Right renal cortex interstitium (tissue), 3 donors: Measurements from ENCODE around the gene CREBRF. TPM values are rescaled to one million over a fixed set of nuclear protein-coding genes. Genes with fewer than 3 reads are reported as not detected.
"Not testable (repeated sequence)": the region's sequence is repeated elsewhere in the genome, so short reads cannot be mapped to it uniquely, and the experiment has no call there.

Source experiments
- DNase-seq, 3 donors: peaks; one replicate each; pipeline ENCODE4 v3.0.0-alpha.2; 2013; ENCODE audit warnings: low read depth in 3 of 3, low spot score in 2 of 3
- polyA plus RNA-seq, 3 donors: library from polyadenylated mRNA; unstranded; fragments of 120-200 nt; gene quantifications; one replicate each; pipeline ENCODE4 v1.2.1, GENCODE V29; 2013; ENCODE audit not compliant: insufficient read length in 3 of 3

The CREBRF gene
- polyA plus RNA-seq, 3 donors, result 21.5 to 25.2 (median 24.6) TPM

DNA sequence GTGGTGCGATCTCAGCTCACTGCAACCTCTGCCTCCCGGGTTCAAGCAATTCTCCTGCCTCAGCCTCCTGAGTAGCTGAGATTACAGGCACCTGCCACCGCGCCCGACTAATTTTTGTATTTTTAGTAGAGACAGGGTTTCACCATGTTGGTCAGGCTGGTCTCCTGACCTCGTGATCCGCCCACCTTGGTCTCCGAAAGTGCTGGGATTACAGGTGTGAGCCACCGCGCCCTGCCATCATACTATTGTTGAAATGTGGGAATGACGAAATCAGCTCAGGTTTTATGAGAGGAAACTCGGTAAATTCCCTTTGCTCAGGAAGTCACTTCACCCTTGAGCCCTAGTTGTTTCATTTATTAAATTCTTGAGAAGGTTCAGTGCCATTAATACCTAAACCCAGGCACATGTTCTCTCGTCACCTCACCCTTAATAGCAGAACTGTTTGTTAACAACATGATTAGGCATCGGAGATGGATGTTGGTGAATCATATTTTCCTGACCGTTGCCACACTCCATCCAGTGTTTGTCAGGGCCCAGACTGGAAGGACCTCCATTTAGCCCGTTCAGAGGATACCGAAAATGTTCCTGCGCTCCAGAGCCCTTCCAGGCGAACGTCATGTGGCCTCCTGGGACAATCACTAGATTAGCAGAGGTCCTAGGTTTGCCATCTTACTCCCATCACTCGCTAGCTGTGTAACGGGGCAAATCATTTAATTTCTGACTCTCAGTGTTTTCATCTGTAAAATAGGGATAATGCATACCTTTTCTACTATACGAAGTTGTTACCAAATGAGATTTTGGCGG is 20.0 kb upstream of the CREBRF start:
- no peak for DNase-seq

DNA sequence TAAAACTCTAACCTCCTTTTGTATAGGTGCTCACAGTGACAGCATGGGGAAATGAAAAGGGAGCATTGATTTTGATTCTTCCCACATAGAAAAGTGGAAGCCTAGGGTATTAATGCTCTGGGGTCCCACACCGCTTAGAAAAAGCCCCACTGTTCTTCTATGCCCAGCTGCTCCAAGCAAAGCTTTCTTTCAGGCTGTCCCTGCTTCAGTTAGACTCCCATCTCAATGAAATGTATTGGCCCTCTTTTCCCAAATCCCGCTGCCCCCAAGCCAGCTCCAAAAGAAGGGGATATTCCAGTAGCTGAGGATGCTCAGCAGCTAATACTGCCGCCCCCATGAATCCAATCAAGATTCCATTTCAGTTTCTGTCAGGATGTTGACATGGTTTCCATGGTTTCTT is 17.0 kb upstream of the CREBRF start:
- DNase-seq, result no peak

DNA sequence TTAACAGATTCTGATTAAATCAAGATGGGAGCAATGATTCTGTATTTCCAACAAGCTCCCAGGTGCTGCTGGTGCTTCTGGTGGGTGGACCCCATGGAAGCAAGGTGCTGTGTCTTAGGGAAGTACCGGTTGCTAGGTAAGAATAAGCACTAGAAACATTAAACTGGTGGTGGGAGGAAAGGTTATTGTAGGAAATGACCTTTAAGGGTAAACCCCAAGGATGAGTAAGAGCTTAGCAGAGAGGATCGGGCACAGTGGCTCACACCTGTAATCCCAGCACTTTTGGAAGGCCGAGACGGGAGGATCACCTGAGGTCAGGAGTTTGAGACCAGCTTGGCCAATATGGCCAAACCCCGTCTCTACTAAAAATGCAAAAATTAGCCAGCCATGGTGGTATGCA is 16.2 kb upstream of the CREBRF start:
- DNase-seq, result no peak

DNA sequence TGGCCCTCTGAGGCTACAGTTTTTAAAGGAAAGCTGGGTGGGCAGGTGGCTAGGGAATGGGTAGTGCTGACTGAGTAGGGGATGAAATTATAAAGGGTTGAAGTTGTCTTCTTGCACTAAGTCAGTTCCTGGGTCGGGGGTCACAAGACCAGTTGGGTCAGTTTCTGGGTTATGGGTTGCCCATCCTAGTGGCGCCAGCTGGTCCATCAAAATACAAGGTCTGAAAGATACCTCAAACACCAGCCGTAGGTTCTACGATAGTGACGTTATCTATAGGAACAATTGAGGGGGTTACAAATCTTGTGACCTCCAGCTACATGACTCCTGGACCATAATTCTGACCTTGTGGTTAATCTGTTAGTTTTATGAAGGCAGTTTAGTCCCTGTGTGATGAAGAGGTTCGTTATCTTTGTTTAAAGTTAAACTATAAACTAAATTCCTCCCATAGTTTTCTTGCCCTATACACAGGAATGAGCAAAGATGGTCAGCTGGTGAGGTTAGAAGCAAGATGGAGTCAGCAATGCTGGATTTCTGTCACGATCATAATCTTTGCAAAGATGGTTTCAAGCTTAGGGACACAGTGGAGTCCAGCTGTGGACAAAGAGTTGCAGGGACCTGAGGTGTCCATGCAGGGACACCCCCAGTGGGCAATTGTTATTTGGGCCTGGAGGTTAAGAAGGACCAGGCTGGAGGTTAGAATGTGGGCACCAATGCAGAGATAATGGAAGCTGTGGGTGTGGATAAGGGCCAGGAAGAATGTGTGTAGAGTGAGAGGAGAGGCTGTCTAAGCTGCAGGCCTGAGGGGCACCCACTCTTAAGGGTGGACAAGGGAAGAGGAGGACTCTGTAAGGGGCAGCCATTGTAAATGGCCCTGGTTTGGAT is 14.0 kb upstream of the CREBRF start:
- no peak for DNase-seq

DNA sequence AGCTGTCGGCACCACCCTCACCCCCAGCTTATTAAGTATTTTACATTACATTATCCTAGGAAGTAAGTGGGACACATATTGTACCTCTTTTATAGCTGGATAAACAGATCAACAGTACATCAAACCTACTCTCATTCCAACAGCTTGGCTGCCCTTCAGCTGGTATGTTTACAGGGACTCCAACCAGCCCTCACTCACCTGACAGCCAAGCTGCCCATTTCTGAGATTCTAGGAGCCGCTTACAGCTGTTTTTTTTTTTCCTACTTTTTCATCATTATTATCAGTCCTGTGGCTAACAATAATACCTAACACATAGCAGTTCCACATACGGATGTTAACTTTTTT is 13.4 kb upstream of the CREBRF start:
- DNase-seq, result no peak

DNA sequence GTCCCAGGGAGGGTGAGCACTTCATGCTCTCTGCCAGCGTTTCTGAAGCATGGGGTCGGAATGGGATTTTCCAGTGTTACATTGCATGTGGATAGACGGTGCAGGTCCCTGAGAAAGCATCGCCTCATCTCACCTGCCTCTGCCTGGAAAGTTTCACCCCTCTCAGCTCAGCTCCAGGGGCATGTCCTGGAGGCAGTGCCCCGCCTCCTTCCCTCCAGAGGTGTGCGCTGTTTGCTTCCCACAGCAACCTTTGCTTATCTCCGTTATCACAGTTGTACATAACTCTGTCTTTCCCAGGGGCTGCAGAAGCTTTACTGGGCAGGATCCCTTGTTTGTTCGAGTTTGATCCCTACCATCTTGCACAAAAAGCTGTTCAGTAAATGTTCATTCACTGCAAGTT is 10.7 kb upstream of the CREBRF start:
- DNase-seq, result no peak

DNA sequence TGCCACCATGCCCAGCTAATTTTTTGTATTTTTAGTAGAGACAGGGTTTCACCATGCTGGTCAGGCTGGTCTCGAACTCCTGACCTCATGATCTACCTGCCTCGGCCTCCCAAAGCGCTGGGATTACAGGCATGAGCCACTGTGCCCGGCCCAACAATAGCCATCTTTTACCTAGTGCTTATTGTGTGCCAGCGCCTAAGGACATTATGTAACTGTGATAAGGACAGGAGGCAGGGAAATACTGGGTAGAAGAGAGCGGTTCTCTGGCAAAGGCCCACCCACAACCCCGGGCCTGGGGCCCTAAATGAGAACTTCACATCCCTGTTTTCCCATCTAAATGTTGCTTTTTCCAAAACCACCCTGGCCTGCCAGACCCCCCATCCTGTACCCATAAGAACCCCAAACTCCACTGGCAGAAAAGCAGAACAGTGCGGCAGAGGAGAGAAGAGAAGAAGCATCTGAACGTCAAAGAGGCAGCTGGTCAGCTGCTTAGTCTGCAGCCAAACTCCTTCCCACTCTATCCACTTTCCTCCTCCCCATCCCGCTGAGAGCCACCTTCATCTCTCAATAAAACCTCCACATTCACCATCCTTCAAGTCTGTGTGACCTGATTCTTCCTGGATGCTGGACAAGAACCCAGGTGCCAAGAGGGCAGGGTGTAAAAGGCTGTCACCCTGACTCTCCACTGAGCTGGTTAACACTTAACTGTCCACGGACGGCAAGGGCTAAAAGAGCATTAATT is 8.9 kb upstream of the CREBRF start:
- DNase-seq, result not testable (repeated sequence)

DNA sequence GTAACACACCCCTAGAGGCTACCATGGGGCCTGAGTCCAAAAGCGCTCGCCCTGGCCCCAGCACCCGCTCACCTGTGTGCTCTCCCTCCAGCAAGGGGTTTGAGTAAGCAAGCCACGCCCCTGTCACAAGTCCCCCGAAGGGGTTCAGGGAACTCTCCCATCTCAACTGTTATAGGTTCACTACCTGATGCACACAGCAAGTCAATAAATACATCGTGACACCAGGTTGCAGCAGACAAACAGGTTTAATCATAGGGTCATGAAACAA is 8.4 kb upstream of the CREBRF start:
- DNase-seq, result no peak

DNA sequence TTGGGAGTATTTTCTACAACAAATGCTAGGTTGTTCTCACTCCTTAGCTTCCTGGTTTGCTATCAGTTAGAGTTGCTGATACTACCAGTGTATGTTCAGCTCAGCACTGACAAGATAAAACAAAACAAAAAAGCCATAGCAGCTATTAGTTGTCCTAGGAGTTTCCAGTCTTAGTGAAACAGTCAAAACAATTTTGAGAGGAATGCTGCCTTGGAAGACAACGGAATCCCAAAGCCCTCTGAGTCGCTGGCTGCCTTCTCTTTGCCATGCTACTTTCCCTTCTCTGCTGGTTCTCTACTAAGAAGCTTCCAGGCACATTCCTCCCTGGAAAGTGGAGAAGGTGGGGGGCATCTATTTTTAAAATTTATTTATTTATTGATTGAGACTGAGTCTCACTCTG is 5.4 kb upstream of the CREBRF start:
- DNase-seq, result no peak

DNA sequence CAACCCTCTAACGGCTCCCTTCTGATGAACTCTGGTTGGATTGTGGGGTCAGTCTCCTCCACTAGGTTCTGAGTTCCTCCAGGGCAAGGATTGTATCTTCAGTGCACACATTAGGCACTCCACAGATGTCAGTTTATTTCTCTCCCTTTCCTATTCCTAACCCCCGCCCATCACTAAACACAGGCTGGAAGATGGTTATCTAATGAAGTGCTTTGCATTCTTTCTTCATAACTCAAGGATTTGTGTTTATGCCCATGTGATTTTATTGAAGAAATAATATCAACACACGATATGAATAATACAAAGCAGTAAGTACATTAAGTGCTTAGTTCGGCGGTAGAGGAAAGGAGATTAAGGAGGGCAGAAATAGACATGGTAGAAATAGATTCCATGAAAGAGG is 4.4 kb upstream of the CREBRF start:
- DNase-seq, result no peak

DNA sequence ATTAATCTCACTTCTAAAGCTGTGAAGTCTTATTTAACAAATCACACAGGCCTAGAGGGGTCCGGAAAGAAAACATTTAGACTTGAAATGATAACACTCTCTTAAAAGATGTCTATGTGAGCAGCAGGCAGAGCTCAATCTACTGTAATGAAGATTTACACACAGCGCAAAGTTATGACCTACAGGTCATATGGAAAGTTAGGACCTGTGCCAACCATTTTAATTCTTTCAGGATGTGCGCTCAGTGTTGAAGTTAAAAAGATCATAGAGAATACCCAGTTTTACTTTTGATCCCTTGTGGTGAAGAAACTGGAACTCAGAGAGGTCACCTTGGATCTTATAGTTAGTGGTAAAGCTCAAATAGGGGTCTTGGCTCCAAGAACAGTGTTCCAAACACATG is 3.1 kb upstream of the CREBRF start:
- DNase-seq, result no peak

DNA sequence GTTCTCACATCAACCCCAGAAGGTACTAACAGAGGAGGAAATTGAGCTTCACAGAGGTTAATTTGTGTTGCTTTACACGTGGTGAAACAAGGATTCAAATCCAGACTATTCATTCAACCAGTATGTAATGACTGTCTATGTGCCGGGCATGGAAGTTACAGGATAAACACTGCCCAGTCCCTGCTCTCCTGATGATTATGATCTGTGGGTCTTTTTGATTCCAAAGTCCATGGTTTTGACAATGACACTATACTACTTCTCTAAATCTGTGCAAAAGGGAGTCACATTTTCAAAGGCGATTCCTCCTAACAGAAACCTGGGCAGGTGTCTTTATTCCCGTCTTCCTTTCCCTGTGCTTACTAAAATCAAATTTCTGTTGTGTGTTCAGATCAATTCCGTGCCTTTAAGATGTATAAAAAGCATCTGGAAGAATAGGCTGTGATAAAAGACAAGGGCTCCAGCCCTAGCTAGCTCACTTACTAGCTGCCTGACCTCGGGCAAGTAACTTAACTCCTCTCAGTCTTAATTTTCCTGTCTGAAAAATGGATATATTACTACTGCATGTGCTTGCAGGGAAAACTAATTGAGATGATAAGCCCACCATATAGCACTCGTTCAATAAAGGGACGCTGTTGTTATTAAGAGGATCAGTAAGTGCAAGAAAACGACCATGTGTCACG is 970 bp upstream of the CREBRF start:
- DNase-seq, result no peak

DNA sequence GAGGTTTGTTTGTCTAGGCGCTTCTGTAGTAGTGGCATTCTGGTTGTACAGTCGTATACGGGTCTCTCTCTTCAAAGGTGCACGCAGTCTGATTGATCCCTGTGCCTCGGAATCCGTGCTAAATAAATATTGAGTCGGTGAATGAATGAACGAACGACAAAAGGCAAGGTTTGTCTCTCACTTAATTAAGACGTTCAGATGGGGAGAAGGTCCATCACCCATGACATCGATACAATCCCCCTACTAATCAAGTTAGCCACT is 500 bp upstream of the CREBRF start:
- DNase-seq, result no peak

DNA sequence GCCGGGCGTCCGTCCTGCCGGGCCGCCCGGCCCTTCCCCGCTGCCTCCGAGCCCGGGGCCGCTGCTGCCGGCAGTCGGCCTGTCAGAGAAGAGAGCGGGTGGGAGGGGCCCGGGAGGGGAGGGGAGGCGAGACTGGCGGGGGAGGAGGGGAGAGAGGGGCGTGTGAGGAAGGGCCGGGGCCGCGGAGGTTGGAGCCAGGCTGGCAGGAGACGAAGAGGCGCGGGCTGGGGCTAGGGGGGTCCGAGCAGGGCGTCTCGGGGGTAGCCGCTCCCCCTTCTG is 570 bp downstream of the CREBRF start:
- DNase-seq, result peak in 1 of 3 donors; percentile 36

DNA sequence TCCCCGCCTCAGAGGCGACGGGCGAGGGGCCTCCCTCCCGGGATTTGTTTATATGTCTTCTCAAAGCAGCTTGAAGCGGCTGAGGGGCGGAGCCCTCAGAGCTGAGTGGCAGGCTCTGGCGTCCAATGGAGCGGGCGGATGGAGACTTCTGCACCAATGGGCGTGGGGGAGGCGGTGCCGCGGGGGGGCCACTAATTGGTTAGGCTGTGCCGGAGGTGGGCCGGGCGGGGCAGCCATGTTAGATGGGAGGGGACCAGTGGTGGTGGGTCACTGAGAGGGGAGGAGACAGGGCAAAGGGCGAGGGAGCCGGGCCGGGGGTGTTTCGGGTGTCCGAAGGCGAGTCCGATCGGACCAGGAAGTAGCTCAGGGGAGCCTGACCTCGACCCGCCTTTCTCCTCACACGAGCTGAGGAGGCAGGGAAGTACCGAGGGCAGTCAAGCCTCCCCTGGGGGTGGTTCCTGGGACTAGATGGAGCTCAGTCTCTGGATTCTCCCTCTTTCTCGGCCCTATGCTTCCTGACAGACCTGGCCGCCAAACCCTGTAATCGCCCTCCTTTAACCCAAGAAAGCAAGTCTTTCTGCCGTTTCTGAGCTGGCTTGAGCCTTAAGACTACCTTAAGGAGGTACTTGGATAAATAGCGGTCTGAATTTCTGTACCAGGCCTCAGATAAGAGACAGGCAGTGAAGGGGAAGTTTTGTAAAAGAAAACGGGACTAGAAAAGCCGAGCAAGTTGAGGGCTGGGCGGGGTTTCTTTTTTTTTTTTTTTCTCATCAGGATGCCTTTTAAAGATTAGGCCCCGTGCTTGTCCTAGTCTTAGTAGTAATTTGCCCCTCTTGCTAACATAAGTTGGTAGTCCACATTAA is 1.1 kb downstream of the CREBRF start:
- peak; percentile 90 to 96 (median 95) for DNase-seq

DNA sequence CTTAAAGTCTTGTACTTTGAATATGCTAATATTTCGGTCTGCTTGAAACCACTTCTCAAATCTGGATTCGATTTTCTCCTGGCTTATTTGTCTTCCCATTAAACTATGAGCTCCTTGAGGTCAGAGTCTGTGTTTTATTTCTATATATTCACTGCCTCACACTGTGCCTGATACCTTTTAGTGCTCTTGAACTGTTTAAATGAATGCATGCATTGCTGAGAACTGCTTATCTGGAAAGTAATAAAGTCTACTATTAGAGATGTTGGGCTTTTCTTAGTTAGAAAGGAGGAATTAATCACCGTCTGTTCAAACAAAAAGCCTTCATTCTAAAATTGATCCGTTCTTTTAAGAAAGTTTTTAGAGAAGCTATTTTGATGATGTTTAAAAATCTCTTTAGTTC is 6.0 kb downstream of the CREBRF start:
- DNase-seq, result no peak

DNA sequence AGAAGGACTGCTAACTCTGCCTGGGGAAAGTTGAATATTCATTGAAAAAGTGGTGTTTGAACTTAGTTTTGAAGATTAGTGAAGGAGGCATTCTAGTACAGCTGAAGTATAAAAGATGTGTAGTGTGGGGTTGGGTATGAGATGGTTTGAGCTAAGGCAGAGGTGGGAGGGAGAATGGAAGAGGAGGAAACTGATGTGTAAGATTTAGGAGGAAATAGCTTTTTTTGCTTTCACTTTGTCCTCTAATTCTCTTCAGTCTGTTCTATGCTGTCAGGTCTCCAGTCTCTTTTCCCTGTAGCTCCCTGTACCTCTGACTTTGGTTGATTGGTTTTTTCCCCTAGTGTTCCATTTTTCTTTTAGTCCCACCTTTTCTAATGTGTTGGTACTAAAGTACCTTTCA is 9.0 kb downstream of the CREBRF start:
- no peak for DNase-seq

DNA sequence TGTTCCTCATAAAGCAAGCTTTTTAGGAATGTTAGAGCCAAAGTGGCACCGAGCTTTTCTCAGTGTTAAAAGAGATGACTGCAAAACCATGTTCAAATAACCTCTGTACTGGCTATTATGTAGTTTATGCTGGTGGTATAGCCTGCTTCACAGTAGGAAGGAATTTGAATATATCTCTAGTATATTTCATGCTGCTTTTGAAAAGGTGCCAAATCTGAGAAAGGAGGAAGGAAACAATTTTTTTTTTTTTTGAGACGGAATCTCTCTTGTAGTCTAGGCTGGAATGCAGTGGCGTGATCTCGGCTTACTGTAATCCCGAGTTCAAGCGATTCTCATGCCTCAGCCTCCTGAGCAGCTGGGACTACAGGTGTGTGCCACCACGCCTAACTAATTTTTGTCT is 13.5 kb downstream of the CREBRF start:
- DNase-seq, result no peak

DNA sequence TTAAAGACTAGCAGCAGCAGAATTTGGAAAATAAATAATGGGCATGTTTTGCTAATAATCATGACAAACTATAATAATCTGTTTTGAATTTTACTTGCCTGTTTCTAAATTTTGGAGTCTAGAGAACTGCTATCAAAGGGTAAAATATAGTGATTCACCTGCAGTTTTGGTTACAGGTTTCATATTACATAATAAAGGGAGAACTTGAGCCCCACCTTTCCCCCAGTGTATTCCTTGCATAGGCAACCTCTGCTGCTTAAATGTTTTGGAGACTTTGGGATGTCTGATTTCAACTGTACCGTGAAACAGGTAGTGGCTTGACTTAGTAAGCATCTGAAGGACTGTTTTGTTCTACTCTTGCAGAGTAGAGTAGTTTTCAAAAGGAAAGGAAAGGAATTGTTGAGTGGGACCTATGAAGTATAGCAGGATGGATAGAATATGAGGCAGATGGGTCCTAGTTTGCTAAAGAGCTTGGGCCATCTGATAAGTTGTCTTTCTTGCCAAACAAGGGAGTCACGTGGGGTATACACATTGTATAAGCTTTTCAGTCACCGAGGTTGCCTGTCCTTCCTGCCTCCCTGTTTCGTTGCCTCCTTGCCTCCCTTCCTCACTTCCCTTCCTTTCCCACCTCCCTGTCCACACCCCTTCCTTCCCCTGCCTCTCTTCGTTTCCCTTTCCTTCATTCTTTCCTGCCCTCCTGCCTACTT is 19.1 kb downstream of the CREBRF start:
- no peak for DNase-seq

DNA sequence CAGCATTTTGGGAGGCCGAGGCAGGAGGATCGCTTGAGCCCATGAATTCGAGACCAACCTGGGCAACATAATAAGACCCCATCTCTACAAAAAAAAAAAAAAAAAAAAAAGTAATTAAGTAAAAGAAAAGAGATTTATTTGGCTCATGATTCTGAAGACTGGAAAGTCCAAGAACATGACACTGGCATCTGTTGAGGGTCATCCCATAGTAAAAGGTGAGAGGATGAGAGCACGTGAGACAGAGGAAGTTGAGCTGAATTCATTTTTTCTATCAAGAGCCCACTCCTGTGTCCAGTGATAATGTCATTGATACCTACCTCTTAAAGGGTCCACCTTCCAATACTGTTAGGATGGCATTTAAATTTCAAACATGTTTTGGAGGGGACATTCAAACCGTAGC is 19.8 kb downstream of the CREBRF start:
- DNase-seq, result no peak
